GM18502 (cell line): ENCODE results near the gene SUN1.
"Not testable (repeated sequence)": the region's sequence is repeated elsewhere in the genome, so short reads cannot be mapped to it uniquely, and the experiment has no call there.

Source experiments
- ATAC-seq: cut with Tn5 transposase; IDR thresholded peaks from one replicate; pipeline ENCODE4 v1.9.1; 2021; ENCODE audit warnings: mild to moderate bottlenecking; ENCODE audit not compliant: unreplicated experiment, poor library complexity

The SUN1 gene

DNA sequence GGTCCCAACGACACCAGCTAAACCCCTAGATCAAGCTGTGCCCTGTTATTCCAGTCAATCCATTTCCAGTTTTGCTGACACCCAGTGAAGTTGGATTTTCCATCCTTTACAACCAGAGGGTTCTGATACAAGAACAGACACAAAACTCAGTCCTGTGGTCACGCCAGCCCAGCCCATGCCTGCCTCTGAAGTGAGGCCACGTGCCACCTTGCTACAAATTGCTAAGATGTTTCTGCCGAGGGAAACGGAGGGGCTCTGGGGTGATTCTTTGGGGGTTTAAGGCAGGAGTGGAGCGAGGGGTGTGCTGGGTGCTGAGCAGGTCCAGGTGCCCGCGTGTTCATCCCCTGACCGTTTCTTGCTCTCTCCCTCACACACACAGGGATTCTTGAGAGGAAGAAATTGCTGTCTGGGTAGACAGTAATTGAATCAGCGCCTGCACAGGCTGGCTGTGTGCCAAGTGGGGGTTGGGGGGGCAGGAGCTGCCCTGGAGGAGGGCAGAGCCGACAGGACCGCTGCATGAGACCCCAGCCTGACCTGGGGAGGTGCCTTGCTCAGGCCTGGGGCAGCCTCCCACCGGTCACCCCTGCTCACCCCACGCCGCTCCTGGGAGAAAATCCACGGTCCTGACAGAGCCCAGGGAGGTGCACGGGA lies 84.1 kb downstream of the SUN1 start:
- no peak for ATAC-seq

- ATAC-seq = no peak
These were observed 85.2 kb downstream of the SUN1 start for GRCh38 chr7:917255-918117.

DNA sequence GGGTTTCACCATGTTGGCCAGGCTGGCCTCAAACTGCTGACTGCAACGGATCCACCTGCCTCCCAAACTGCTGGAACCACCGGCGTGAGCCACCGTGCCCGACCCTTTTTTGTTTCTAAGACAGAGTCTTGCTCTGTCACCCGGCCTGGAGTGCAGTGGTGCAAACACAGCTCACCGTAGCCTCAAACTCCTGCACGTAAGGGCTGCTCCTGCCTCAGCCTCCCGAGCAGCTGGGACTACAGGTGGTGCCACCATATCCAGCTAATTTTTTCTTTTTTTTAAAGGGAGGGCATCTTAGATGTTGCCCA lies 85.8 kb downstream of the SUN1 start:
- no peak for ATAC-seq

DNA sequence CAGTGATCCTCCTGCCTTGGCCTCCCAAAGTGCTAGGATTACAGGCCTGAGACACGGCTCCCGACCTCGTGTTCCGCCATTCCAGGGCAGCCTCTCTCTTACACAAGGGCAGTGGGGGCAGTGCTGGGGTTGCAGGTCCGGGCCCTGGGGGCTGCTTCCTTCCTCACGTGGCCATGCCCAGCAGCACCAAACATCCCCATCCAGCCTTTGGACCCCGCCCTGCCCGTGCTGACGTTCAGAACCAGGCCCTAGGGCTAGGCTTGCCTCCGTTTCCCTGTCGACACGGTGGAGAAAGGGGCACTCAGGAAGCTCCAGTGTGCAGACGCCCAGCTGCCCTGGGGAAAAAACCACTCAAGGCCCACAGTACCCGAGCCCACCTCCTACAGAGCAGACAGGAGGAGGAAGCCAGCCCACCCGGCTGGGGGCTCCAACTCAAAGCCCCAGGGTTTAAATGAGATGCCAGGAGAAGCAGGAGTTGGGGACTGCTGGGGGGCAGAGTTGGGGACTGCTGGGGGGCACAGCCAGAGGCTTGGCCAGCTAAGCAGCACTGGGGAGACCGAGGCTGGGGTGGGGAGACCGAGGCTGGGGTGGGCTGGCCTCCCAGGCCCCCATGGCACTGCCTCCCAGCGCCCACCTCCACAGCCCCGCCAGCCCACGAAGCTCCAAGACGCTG lies 86.3 kb downstream of the SUN1 start:
- ATAC-seq = no peak

DNA sequence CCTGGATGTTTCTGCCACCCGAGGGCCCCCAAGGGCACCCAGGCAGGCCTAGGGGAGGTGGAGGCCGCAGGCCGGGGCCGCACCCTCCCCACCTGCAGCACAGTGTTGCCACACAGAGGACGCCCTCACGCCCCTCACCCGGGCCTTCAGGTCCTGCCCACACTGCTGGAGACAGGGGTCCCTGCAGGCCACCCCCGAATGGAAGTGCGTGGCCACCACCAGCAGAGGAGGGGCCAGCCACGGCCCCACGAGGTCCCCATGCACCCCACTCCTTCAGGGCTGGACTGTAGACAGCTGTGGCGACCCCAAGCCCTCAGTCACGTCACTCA lies 86.8 kb downstream of the SUN1 start:
- ATAC-seq = no peak

GRCh38 chr7:919924-920341 lies 87.7 kb downstream of the SUN1 start:
- no peak for ATAC-seq

DNA sequence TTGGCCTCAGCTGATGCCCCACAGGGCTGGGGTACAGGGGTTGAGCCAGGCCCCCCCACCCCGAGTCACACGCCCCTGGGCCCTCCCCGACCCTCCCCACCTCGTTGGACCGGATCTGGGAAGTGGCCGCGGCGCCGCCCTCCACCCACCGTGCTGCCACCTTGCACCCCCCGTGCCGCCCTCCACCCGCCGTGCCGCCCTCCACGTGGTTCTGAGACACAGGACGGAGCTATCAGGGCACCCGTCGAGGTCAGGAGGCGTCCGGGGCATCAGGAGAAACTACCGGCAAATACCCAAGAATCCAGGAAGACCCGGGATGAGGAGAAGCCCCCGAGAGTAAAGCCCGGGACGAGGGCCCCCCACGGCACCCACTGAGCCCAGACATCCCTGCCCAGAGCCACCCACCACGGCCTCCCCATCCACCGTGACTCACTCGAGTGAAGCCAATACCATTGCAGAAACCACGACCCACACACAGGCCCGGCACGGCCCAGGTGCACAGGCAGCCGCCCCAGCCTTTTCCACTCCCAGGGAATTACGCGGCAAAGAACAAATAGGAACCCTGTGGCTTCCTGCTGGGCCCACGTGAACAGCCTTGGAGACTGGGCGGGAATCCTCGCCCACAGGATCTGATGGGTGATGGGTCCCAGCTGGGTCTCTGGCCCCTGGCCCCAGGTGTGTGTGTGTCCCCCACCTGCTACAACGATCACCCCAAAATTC lies 88.2 kb downstream of the SUN1 start:
- no peak for ATAC-seq

DNA sequence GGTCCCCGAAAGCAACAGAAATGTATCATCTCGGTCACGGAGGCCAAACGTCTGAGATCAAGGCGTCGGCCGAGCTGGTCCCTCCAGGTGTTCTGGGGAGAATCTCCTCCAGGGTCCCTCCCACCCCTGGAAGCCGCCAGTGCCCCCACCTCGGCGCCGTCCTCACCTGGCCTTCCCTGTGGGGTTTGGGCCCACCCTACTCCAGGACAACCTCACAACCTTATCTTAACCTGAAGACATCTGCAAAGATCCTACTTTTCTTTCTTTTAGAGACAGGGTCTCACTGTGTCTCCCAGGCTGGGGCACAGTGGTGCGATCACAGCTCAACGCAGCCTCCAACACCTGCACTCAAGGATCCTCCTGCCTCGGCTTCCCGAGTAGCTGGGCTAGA lies 88.8 kb downstream of the SUN1 start:
- ATAC-seq = no peak

DNA sequence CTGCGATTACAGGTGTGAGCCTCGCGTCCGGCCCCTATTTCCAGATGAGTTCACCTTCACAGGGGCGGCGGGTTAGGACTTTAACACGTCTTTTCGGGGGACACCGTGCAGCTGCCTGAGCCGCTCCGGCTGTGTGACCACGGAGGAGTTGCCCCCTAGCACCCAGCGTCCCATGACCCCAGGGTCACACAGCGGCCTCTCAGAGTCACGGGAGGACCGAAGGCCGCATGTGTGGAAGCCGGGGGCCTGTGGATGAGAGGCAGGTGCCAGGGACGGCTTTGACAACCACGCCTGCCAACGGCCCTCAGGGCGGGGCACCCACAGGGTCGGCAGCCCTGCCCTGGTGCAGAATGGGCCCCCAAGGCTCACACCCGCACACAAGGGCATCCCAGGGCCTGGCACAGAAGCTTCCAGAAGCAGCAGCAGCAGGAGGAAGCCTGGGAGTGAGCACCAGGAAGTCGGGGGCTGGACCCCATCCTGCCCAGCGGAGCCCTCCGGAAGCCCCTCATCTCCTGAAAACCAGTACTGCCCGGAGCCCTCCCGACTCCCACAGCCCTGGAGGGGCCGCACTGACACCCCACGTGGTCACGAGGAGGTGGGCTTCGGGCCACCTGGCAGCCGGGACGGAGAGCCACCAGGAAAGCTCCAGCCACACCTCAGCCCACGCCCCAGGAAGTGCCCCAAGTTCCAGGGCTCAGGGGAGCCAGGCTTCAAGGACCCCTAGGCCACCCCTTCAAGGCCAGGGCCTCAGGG lies 89.5 kb downstream of the SUN1 start:
- ATAC-seq = no peak

- ATAC-seq = no peak
These were observed 90.2 kb downstream of the SUN1 start for GRCh38 chr7:922334-923107.

DNA sequence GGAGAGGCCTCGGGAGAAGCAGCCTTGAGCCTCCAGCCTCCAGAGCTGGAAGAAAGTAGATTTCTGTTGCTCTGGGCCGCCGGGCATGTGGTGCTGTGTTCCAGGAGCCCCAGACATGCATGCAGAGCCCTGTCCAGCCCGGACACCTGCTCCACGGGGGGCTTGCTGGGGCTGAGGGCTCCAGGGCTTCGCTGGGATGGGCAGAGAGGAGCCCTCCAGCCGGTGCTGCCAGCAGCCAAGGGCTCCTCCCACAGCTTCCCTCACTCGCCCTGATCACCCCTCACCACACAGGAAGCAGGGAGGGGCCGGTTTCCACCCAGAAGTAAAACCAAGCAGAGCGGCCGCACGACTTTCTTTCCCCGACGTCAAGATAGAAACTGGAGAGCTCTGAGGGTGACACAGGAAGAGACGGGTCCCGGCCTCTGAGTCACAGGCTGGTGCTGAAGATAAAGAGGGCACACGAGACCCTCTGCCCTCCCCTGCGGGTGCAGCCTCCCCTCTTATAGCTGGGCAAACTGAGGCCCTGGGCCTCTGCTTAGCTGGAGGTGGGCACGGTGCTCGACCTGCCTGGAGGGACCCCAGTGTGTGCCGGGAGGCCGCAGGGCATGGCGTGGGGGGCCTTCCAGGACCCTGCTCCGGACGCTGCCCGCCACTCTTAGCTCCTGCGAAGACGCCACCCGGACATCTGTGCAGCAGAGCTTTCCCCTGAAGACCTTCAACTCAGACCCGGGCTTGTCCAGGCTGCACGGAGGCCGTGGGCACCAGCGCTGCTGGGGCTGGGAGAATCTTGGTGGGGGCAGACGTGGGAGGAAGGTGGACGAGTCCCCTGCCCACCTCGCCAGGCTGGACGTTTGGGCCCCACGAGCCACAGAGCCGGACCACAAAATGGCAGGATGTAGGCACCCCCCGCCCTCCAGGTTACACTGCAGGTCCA lies 91.1 kb downstream of the SUN1 start:
- peak; percentile 84 for ATAC-seq

- not testable (repeated sequence) for ATAC-seq
These were observed 91.8 kb downstream of the SUN1 start for GRCh38 chr7:924042-924441.
